Thoracic aorta (tissue), 2 donors: Measurements from ENCODE around the gene RASGRF1. TPM values are rescaled to one million over a fixed set of nuclear protein-coding genes. Genes with fewer than 3 reads are reported as not detected.

Source experiments
- ATAC-seq: fragments of 150-250 bp; one replicate; pipeline ENCODE4 v1.8.0; 2017; ENCODE audit warnings: low read depth; ENCODE audit not compliant: insufficient number of reproducible peaks, low FRiP score
- DNase-seq: peaks from one replicate; pipeline ENCODE4 v3.0.0-alpha.2; 2020; ENCODE audit warnings: low spot score
- H3K27ac ChIP-seq, 2 donors: fragments of 200-600 bp; sonication (generic); 1 replicate in 1 of 2; 2 replicates in 1 of 2; pipeline ENCODE4 v1.5.1; 2016; ENCODE audit warnings: mild to moderate bottlenecking in 2 of 2, moderate library complexity in 2 of 2
- H3K27me3 ChIP-seq: fragments of 200-600 bp; sonication (generic); replicated peaks from 2 replicates; pipeline ENCODE4 v1.6.0; 2016; ENCODE audit warnings: mild to moderate bottlenecking; ENCODE audit not compliant: insufficient read depth
- H3K36me3 ChIP-seq: fragments of 200-600 bp; sonication (generic); one replicate; pipeline ENCODE4 v1.5.1; 2016
- H3K4me1 ChIP-seq, 2 donors: fragments of 200-600 bp; sonication (generic); 1 replicate in 1 of 2; 2 replicates in 1 of 2; pipeline versions ENCODE4 v1.5.1 to v1.6.0; 2016; ENCODE audit warnings: low read depth in 2 of 2, mild to moderate bottlenecking in 1 of 2; ENCODE audit not compliant: control insufficient read depth in 1 of 2
- H3K4me3 ChIP-seq: fragments of 200-600 bp; sonication (generic); 2 replicates; pipeline ENCODE4 v1.5.1; 2016; ENCODE audit warnings: mild to moderate bottlenecking
- H3K9me3 ChIP-seq: fragments of 200-600 bp; sonication (generic); 2 replicates; pipeline ENCODE4 v1.5.1; 2016
- CTCF ChIP-seq: fragments of 200-600 bp; sonication (generic); IDR thresholded peaks from one replicate; pipeline ENCODE4 v1.5.1; 2019; ENCODE audit warnings: antibody characterized with exemption
- total RNA-seq, 2 donors: library from RNA; depleted of rRNA; stranded (reverse); fragments of >200 nt; gene quantifications; one replicate each; pipeline versions ENCODE4 v1.1.0 to v1.2.3, GENCODE V29; 2016

The RASGRF1 gene
- total RNA-seq, 2 donors from 2014 or later: not detected

DNA sequence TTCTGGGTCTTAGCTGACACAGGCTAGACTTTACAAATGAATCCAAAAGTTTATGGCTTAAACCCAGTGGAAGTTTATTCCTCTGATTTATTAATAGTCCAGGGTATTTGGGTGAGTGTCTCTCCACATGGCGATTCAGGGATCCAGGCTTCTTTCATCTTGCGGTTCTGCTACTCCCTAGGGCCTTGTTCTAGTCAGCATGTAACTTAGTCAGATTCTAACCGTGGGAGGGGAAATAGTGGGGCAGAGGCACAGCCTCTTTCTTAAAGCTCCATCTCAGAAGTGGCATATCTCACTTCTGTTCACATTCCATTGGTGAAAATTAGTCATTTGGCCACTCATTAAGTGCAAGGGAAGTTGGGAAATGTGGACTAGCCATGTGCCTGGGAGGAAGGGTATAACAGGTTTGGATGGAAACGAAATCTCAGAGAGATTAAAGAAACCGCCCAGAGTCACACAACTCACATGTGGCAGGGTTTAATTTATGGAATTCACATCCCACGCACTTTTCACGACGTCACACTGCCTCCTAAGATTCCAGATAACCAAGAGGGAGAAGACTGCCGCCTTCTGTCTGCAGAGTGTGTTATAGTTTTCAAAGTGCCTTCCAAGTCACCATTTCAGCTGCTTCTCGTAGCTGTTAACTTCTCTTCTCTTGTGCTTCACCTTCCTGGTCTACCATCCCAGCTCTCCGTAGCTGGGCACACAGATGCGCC, 11.4 kb upstream of the RASGRF1 start:
- Histone ChIP-seq H3K4me1 (no peaks in the 10 kb centered on the region), H3K36me3 (no peaks in the 10 kb centered on the region), H3K4me3 (no peak overlapping the region), H3K27me3 (no peaks in the 10 kb centered on the region), H3K27ac (no peak overlapping the region), H3K9me3 (no peaks in the 10 kb centered on the region)
- TF ChIP-seq CTCF: no peak
- no peak for ATAC-seq
- DNase-seq: no peak

DNA sequence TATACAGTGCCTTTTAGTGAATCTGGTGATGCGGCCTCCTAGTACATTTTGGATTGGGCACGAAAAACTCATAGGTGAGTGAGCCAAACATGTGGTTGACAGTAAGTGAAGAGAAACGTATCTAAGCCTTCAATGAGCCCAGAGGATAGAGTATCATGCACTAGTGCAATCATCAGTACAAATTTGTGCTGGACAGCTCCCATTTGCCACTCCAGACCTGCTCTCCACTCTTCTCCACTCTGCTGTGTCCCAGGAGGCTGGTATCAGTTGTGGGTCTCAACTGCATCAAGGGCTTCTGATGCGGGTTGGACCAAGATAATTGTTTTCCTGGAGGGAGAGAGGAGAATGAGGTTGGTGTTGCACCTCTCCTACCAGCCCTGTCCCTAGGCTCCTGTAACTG, 9.1 kb upstream of the RASGRF1 start:
- no peak for TF ChIP-seq CTCF
- DNase-seq: no peak

DNA sequence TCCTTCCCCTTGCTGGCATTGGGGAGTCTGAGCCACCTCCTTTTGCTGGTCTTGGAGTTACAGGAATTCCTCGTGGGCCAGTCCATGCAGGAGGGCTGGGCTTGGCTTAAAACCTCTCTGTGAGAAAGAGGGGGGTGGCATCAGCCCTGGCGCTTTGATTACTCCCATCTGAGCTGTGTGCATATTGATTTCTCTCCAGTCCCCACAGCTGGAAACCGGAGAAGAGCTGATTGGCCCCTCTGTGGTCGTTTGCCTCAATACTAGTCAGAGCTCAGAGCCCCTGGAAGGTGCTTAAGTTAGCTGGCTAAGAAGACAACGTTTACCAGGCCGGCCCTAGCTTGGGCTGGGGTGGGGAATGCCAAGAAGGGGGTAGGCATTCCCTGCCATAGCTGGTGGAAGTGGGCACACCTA, 4.0 kb upstream of the RASGRF1 start:
- Histone ChIP-seq H3K27ac (no peak overlapping the region), H3K36me3 (no peaks in the 10 kb centered on the region), H3K9me3 (no peaks in the 10 kb centered on the region), H3K4me3 (no peak overlapping the region), H3K4me1 (peaks cover 11 to 20% of the 10 kb centered on the region in 2 donors), H3K27me3 (no peaks in the 10 kb centered on the region)
- no peak for ATAC-seq
- no peak for TF ChIP-seq CTCF
- no peak for DNase-seq

More for the DNA sequence above, 9.1 kb upstream of the RASGRF1 start:
- Histone ChIP-seq H3K27ac (no peak overlapping the region), H3K9me3 (no peaks in the 10 kb centered on the region), H3K4me3 (no peak overlapping the region), H3K4me1 (no peaks in the 10 kb centered on the region), H3K36me3 (no peaks in the 10 kb centered on the region), H3K27me3 (no peaks in the 10 kb centered on the region)
- no peak for ATAC-seq

DNA sequence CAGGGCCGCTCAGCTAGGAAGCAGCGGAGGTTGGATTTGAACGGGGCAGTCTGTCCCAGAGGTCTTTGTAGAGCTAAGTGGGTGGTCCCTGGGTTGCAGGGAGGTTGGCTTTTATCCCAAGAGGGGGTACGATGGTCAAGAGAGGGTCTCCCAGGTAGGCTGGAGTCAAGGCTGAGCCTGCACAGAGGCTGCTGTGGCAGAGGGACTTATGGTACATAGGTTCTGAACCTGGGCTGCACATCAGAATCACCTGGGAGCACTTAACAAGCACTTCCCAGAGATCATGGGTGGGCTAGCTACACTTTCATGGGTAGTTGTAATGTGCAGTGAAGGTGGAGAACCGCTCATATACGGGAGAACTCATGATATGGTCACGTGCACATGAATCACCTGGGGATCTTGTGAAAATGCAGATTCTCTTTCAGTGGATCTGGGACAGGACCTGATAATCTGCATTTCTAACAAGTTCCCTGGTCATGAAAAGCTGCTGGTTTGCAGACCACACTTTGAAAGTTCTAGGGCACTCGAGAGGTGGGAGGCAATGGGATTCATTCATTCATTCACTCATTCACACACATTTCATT, 2.9 kb upstream of the RASGRF1 start:
- H3K4me3 ChIP-seq: no peak overlapping the region
- ATAC-seq (no peak), DNase-seq (no peak)
- no peak for TF ChIP-seq CTCF
- H3K27me3 ChIP-seq: no peaks in the 10 kb centered on the region
- H3K4me1 ChIP-seq: peaks cover 11 to 25% of the 10 kb centered on the region in 2 donors
- H3K36me3 ChIP-seq: no peaks in the 10 kb centered on the region
- H3K9me3 ChIP-seq: no peaks in the 10 kb centered on the region
- no peak overlapping the region for H3K27ac ChIP-seq

DNA sequence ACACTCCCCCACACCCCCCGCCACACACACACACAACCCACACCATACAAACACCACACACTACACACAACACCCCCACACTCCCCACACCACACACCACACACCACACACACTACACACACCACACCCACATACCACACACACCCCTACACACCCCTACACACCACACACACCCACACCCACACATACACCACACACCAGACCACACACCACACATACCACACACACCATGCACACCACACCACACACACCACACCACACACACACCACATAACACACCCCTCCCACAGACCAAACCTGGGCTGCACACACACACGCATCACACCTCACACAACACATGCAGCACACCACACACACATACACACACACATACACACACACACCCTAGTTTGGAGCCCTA, 1.8 kb upstream of the RASGRF1 start:
- H3K36me3 ChIP-seq: no peaks in the 10 kb centered on the region
- peaks cover 11 to 25% of the 10 kb centered on the region in 2 donors for H3K4me1 ChIP-seq
- no peak for DNase-seq
- H3K4me3 ChIP-seq: no peak overlapping the region
- no peak for TF ChIP-seq CTCF
- no peaks in the 10 kb centered on the region for H3K9me3 ChIP-seq
- no peaks in the 10 kb centered on the region for H3K27me3 ChIP-seq
- no peak for ATAC-seq
- no peak overlapping the region for H3K27ac ChIP-seq
